Panc1 (cell line): Measurements from ENCODE around the gene SRP68.

ENCODE experiments used
- POLR2AphosphoS5 ChIP-seq: IDR thresholded peaks from 2 replicates; pipeline ENCODE4 v1.6.1; 2012; ENCODE audit warnings: mild to moderate bottlenecking, low read depth, low read length, moderate library complexity
- TF ChIP-seq, protein P1 (sequence below): fragments of 450-650 bp; IDR thresholded peaks from 2 replicates; pipeline ENCODE4 v1.5.1; 2017; ENCODE audit warnings: mild to moderate bottlenecking

DNA sequence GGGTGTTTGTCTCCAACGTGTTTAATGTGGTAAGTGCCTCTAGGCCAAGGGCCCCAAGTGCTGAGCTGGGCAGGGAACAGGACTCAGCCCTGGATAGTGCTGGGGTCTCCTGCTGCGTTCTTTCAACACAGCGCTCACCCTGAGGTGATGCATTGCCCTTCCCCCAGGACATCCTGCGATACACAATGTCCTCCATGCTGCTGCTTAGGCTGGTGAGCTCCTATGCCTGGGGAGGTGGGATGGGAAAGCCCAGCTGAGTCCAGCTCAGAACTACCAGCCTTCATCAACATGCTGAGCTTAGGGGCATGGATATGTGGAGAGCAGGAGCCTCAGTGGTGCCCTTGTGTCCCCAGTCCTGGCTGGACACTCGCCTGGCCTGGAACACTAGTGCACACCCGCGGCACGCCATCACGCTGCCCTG is 7.2 kb upstream of the SRP68 start:
- TF ChIP-seq, protein P1, sequence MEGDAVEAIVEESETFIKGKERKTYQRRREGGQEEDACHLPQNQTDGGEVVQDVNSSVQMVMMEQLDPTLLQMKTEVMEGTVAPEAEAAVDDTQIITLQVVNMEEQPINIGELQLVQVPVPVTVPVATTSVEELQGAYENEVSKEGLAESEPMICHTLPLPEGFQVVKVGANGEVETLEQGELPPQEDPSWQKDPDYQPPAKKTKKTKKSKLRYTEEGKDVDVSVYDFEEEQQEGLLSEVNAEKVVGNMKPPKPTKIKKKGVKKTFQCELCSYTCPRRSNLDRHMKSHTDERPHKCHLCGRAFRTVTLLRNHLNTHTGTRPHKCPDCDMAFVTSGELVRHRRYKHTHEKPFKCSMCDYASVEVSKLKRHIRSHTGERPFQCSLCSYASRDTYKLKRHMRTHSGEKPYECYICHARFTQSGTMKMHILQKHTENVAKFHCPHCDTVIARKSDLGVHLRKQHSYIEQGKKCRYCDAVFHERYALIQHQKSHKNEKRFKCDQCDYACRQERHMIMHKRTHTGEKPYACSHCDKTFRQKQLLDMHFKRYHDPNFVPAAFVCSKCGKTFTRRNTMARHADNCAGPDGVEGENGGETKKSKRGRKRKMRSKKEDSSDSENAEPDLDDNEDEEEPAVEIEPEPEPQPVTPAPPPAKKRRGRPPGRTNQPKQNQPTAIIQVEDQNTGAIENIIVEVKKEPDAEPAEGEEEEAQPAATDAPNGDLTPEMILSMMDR, result no peak
- TF ChIP-seq POLR2AphosphoS5, result no peak; the same call in 1 of the 2 replicates
